Stimulated activated CD4-positive, alpha-beta T cell treated with anti-CD3 and anti-CD28 coated beads, Interleukin-15, amount 100 ng/mL, for 24 hours (primary cell): ENCODE measurements around the gene PGAP1.
A peak's percentile ranks its signal among the peaks of the same experiment; 100 is the strongest.

ENCODE experiments used
- DNase-seq: peaks from one replicate; pipeline ENCODE4 v3.0.0-alpha.2; 2020

PGAP1 gene

DNA sequence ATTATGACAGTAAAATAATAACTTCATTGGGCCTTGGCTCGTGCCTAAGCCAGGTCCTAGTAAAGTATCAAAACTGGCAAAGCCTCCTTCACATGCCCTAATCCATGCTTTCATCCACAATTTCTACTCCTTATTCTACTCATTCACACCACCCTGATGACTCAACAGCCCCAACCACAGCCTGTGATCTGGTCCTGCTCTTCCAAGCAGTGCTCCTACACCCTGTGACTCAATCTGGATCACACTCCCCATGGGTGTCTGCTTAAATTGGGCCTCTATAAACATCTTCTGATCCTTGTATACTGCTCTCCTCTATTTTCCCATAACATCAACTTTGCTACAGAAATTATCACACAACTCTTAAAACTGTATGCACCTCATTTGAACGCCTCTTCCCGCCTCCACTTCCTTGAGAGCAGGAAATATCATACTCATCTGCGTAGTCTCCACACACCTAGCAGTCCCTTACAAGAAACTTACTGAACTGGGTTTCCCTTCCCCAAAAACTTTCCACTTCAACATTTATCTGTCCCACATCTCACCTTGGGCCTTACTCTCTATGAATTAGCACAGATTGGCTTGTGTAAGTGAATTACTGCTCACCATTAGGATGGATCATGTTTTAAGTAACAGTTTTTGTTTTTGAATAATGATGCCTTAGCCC is 142.9 kb downstream of the PGAP1 start:
- peak; percentile 71 for DNase-seq
